HEK293 (cell line): Measurements from ENCODE around the gene APOBEC3H.
A peak's percentile ranks its signal among the peaks of the same experiment; 100 is the strongest.

Experiments used
- ELK4 ChIP-seq: IDR thresholded peaks from 2 replicates; pipeline ENCODE4 v1.6.1; 2011; ENCODE audit warnings: mild to moderate bottlenecking, low read depth, low read length, borderline replicate concordance
- GFI1B ChIP-seq: fragments of 450-650 bp; formaldehyde crosslinking; IDR thresholded peaks from 2 replicates; pipeline ENCODE4 v1.5.1; 2016; ENCODE audit warnings: missing biosample characterization, missing genetic modification characterization
- GLIS2 ChIP-seq: fragments of 450-650 bp; formaldehyde crosslinking; IDR thresholded peaks from 2 replicates; pipeline ENCODE4 v1.5.1; 2016; ENCODE audit warnings: missing biosample characterization, missing genetic modification characterization
- HOXC10 ChIP-seq: sonication (generic); formaldehyde crosslinking; IDR thresholded peaks from 2 replicates; pipeline ENCODE4 v1.8.1; 2023; ENCODE audit warnings: mild to moderate bottlenecking, missing genetic modification reagents
- KLF9 ChIP-seq: fragments of 450-650 bp; formaldehyde crosslinking; IDR thresholded peaks from 2 replicates; pipeline ENCODE4 v1.5.1; 2016; ENCODE audit warnings: missing biosample characterization, missing genetic modification characterization, low read depth
- PBX3 ChIP-seq: sonication (generic); formaldehyde crosslinking; IDR thresholded peaks from 2 replicates; pipeline ENCODE4 v1.8.1; 2022; ENCODE audit warnings: mild to moderate bottlenecking, moderate library complexity, missing genetic modification reagents
- PRDM2 ChIP-seq: fragments of 450-650 bp; formaldehyde crosslinking; IDR thresholded peaks from 2 replicates; pipeline ENCODE4 v1.5.1; 2016; ENCODE audit warnings: missing biosample characterization, missing genetic modification characterization, borderline replicate concordance
- RBAK ChIP-seq: fragments of 450-650 bp; formaldehyde crosslinking; IDR thresholded peaks from 2 replicates; pipeline ENCODE4 v1.5.1; 2016; ENCODE audit warnings: missing biosample characterization, missing genetic modification characterization
- SCRT2 ChIP-seq: fragments of 450-650 bp; formaldehyde crosslinking; IDR thresholded peaks from 2 replicates; pipeline ENCODE4 v1.5.1; 2016; ENCODE audit warnings: missing biosample characterization, missing genetic modification characterization
- ZBTB1 ChIP-seq: fragments of 450-650 bp; formaldehyde crosslinking; IDR thresholded peaks from 2 replicates; pipeline ENCODE4 v1.5.1; 2016; ENCODE audit warnings: missing biosample characterization, missing genetic modification characterization
- ZBTB17 ChIP-seq: fragments of 450-650 bp; formaldehyde crosslinking; IDR thresholded peaks from 2 replicates; pipeline ENCODE4 v1.5.1; 2016; ENCODE audit warnings: missing biosample characterization, missing genetic modification characterization
- ZBTB48 ChIP-seq: fragments of 450-650 bp; formaldehyde crosslinking; IDR thresholded peaks from 2 replicates; pipeline ENCODE4 v1.5.1; 2016; ENCODE audit warnings: missing biosample characterization, missing genetic modification characterization
- ZBTB49 ChIP-seq: fragments of 450-650 bp; formaldehyde crosslinking; IDR thresholded peaks from 2 replicates; pipeline ENCODE4 v1.5.1; 2016; ENCODE audit warnings: missing biosample characterization, missing genetic modification characterization, low read depth
- ZNF2 ChIP-seq: fragments of 450-650 bp; formaldehyde crosslinking; IDR thresholded peaks from 2 replicates; pipeline ENCODE4 v1.5.1; 2016; ENCODE audit warnings: missing biosample characterization, missing genetic modification characterization
- ZNF221 ChIP-seq: fragments of 450-650 bp; formaldehyde crosslinking; IDR thresholded peaks from 2 replicates; pipeline ENCODE4 v1.5.1; 2017; ENCODE audit warnings: missing biosample characterization, missing genetic modification characterization, borderline replicate concordance
- ZNF248 ChIP-seq: fragments of 450-650 bp; formaldehyde crosslinking; IDR thresholded peaks from 2 replicates; pipeline ENCODE4 v1.5.1; 2017; ENCODE audit warnings: missing biosample characterization, missing genetic modification characterization
- ZNF324 ChIP-seq: fragments of 450-650 bp; formaldehyde crosslinking; IDR thresholded peaks from 2 replicates; pipeline ENCODE4 v1.5.1; 2016; ENCODE audit warnings: missing biosample characterization, missing genetic modification characterization
- ZNF362 ChIP-seq: fragments of 450-650 bp; formaldehyde crosslinking; IDR thresholded peaks from 2 replicates; pipeline ENCODE4 v1.5.1; 2016; ENCODE audit warnings: missing biosample characterization, missing genetic modification characterization
- ZNF394 ChIP-seq: fragments of 450-650 bp; formaldehyde crosslinking; IDR thresholded peaks from 2 replicates; pipeline ENCODE4 v1.5.1; 2016; ENCODE audit warnings: missing biosample characterization, missing genetic modification characterization, mild to moderate bottlenecking, moderate library complexity, borderline replicate concordance
- ZNF404 ChIP-seq: fragments of 450-650 bp; formaldehyde crosslinking; IDR thresholded peaks from 2 replicates; pipeline ENCODE4 v1.5.1; 2017; ENCODE audit warnings: missing biosample characterization, missing genetic modification characterization
- ZNF518A ChIP-seq: fragments of 450-650 bp; formaldehyde crosslinking; conservative IDR thresholded peaks from 2 replicates; pipeline ENCODE4 v1.5.1; 2016; ENCODE audit warnings: low read depth, missing biosample characterization, missing genetic modification characterization
- ZNF792 ChIP-seq: fragments of 450-650 bp; formaldehyde crosslinking; IDR thresholded peaks from 2 replicates; pipeline ENCODE4 v1.5.1; 2016; ENCODE audit warnings: missing biosample characterization, missing genetic modification characterization
- ZNF843 ChIP-seq: fragments of 450-650 bp; formaldehyde crosslinking; IDR thresholded peaks from 2 replicates; pipeline ENCODE4 v1.5.1; 2016; ENCODE audit warnings: missing biosample characterization, missing genetic modification characterization

The APOBEC3H gene

GRCh38 chr22:39152511-39153219 lies 55.6 kb downstream of the APOBEC3H start, which contains the start of gene CBX7 (continued):
- TF ChIP-seq PRDM2 (no peak), ZNF248 (tag by site-specific recombination) (no peak), ZNF843 (no peak), SCRT2 (tag by site-specific recombination) (no peak), ZNF362 (tag by site-specific recombination) (no peak), GLIS2 (peak; percentile 70), ELK4 (no peak), ZNF792 (tag by site-specific recombination) (no peak), ZBTB1 (tag by site-specific recombination) (no peak), RBAK (tag by site-specific recombination) (no peak), ZNF221 (no peak), HOXC10 (CRISPR knock-in tag) (no peak; the same call in 1 of the 2 replicates), ZNF2 (tag by site-specific recombination) (no peak), ZNF324 (0 out of 2 replicates have a peak, but pooled peaks have one; percentile 36), ZBTB17 (tag by site-specific recombination) (0 out of 2 replicates have a peak, but pooled peaks have one; percentile 15), ZBTB48 (tag by site-specific recombination) (peak; percentile 64), ZBTB49 (tag by site-specific recombination) (no peak), KLF9 (tag by site-specific recombination) (peak; percentile 41; the same call in 1 of the 2 replicates), GFI1B (tag by site-specific recombination) (no peak), ZNF518A (no peak), ZNF404 (no peak), ZNF394 (peak; percentile 34; the same call in 1 of the 2 replicates), PBX3 (CRISPR knock-in tag) (no peak)
